Forelimb muscle (tissue), 1 donor: ENCODE data around the gene PRPSAP1. TPM values are rescaled to one million over a fixed set of nuclear protein-coding genes. Genes with fewer than 3 reads are reported as not detected.

Experiments used
- DNase-seq: peaks from one replicate; pipeline ENCODE4 v3.0.0-alpha.2; 2013; ENCODE audit warnings: low read depth
- polyA plus RNA-seq: library from polyadenylated mRNA; unstranded; fragments of 120-200 nt; gene quantifications from one replicate; pipeline ENCODE4 v1.2.1, GENCODE V29; 2013; ENCODE audit not compliant: insufficient read length

Gene PRPSAP1
- polyA plus RNA-seq, 1 donor: 31.5 TPM

GRCh38 chr17:76383546-76384221 is 30.0 kb upstream of the PRPSAP1 start:
- no peak for DNase-seq

- no peak for DNase-seq
Measured at GRCh38 chr17:76382803-76383545, 29.3 kb upstream of the PRPSAP1 start.

- DNase-seq: no peak
Measured at GRCh38 chr17:76382351-76382802, 28.7 kb upstream of the PRPSAP1 start.

GRCh38 chr17:76381633-76382350 is 28.1 kb upstream of the PRPSAP1 start:
- DNase-seq: no peak

- DNase-seq: no peak
Measured at GRCh38 chr17:76379646-76380376, 26.1 kb upstream of the PRPSAP1 start.

GRCh38 chr17:76379275-76379641 is 25.5 kb upstream of the PRPSAP1 start:
- DNase-seq: no peak

GRCh38 chr17:76378548-76379274 is 25.0 kb upstream of the PRPSAP1 start:
- DNase-seq: no peak

- no peak for DNase-seq
Measured at GRCh38 chr17:76376318-76377133, 22.8 kb upstream of the PRPSAP1 start.

GRCh38 chr17:76371656-76372628 is 18.2 kb upstream of the PRPSAP1 start:
- DNase-seq: no peak

- no peak for DNase-seq
Measured at GRCh38 chr17:76370261-76370993, 16.7 kb upstream of the PRPSAP1 start.

- no peak for DNase-seq
Measured at GRCh38 chr17:76369804-76370203, 16.1 kb upstream of the PRPSAP1 start.

GRCh38 chr17:76369379-76369778 is 15.7 kb upstream of the PRPSAP1 start:
- DNase-seq: no peak

GRCh38 chr17:76368545-76368944 is 14.8 kb upstream of the PRPSAP1 start:
- DNase-seq: no peak

- no peak for DNase-seq
Measured at GRCh38 chr17:76367642-76368041, 13.9 kb upstream of the PRPSAP1 start.

GRCh38 chr17:76366247-76366646 is 12.5 kb upstream of the PRPSAP1 start:
- DNase-seq: no peak

- DNase-seq: no peak
Measured at GRCh38 chr17:76365256-76365903, 11.7 kb upstream of the PRPSAP1 start.

GRCh38 chr17:76363107-76363842 is 9.6 kb upstream of the PRPSAP1 start:
- DNase-seq: no peak
